OCI-LY1 (cell line): Measurements from ENCODE around the gene RNF186.

ENCODE experiments used
- EZH2 ChIP-seq: fragments of 200-600 bp; sonication (generic), shearing (Covaris generic); IDR thresholded peaks from 2 replicates; pipeline ENCODE4 v1.8.0; 2017; ENCODE audit warnings: borderline replicate concordance, mixed run types, mild to moderate bottlenecking, antibody characterized with exemption, low read length, moderate library complexity, mixed read lengths
- TF ChIP-seq, protein P1 (sequence below): fragments of 200-600 bp; sonication (generic), shearing (Covaris generic); IDR thresholded peaks from 2 replicates; pipeline ENCODE4 v1.5.1; 2017; ENCODE audit warnings: mild to moderate bottlenecking, antibody characterized with exemption, low read length, moderate library complexity, mixed read lengths

DNA sequence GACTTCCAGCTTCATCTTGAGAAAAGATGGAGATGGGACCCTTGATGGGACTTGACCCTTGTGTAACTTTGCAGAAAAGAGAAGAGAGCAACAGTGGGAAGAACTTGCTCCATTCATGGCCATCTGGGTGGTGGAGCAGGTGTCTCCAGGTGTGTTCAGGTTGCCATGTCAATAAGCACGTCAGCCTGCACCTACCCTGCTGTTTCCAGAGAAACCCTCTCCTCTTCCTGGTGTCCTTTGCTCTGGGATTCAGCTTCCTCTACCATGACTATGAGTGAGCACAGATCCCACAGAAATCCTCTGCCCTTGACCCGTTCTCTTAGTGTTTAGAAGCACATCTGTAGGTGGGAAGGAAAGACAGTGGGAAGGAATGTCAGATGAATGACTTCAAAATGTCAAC is 45.3 kb upstream of the RNF186 start:
- TF ChIP-seq, protein P1, sequence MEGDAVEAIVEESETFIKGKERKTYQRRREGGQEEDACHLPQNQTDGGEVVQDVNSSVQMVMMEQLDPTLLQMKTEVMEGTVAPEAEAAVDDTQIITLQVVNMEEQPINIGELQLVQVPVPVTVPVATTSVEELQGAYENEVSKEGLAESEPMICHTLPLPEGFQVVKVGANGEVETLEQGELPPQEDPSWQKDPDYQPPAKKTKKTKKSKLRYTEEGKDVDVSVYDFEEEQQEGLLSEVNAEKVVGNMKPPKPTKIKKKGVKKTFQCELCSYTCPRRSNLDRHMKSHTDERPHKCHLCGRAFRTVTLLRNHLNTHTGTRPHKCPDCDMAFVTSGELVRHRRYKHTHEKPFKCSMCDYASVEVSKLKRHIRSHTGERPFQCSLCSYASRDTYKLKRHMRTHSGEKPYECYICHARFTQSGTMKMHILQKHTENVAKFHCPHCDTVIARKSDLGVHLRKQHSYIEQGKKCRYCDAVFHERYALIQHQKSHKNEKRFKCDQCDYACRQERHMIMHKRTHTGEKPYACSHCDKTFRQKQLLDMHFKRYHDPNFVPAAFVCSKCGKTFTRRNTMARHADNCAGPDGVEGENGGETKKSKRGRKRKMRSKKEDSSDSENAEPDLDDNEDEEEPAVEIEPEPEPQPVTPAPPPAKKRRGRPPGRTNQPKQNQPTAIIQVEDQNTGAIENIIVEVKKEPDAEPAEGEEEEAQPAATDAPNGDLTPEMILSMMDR, result no peak
- TF ChIP-seq EZH2, result no peak
